HEK293T (cell line): ENCODE measurements around the gene ERICH4.

ENCODE experiments used
- CTCF ChIA-PET: fragments of 350-600 bp; formaldehyde crosslinking; extraction: SDS; loops from one replicate; lab custom pipeline; 2021; ENCODE audit warnings: antibody characterized with exemption, inconsistent platforms; lab: Yijun Ruan, JAX
- POLR2A ChIA-PET: fragments of 350-600 bp; formaldehyde crosslinking; extraction: SDS; loops from one replicate; lab custom pipeline; 2020; ENCODE audit warnings: antibody characterized with exemption, inconsistent platforms; lab: Yijun Ruan, JAX
- DNase-seq: peaks from one replicate; pipeline ENCODE4 v3.0.0; 2012; ENCODE audit warnings: mixed read lengths; ENCODE audit errors: extremely low spot score
- ARNT ChIP-seq: fragments of 450-650 bp; IDR thresholded peaks from 2 replicates; pipeline ENCODE4 v1.6.1; 2017; ENCODE audit warnings: mild to moderate bottlenecking
- BHLHE40 ChIP-seq: fragments of 450-650 bp; IDR thresholded peaks from 2 replicates; pipeline ENCODE4 v1.6.1; 2016; ENCODE audit warnings: mild to moderate bottlenecking, moderate library complexity, borderline replicate concordance
- CTBP1 ChIP-seq: fragments of 450-650 bp; IDR thresholded peaks from 2 replicates; pipeline ENCODE4 v1.6.1; 2016; ENCODE audit warnings: borderline replicate concordance
- ELF4 ChIP-seq: fragments of 450-650 bp; IDR thresholded peaks from 2 replicates; pipeline ENCODE4 v1.6.1; 2017; ENCODE audit warnings: antibody characterized with exemption
- FOXA1 ChIP-seq: fragments of 450-650 bp; IDR thresholded peaks from 2 replicates; pipeline ENCODE4 v1.6.1; 2016; ENCODE audit warnings: mild to moderate bottlenecking
- FOXK2 ChIP-seq: fragments of 450-650 bp; IDR thresholded peaks from 2 replicates; pipeline ENCODE4 v1.6.1; 2016; ENCODE audit warnings: mild to moderate bottlenecking
- FOXM1 ChIP-seq: fragments of 450-650 bp; IDR thresholded peaks from 2 replicates; pipeline ENCODE4 v1.6.1; 2017; ENCODE audit warnings: mild to moderate bottlenecking, borderline replicate concordance
- HDGF ChIP-seq: fragments of 450-650 bp; IDR thresholded peaks from 2 replicates; pipeline ENCODE4 v1.6.1; 2017; ENCODE audit warnings: antibody characterized with exemption, borderline replicate concordance
- L3MBTL2 ChIP-seq: fragments of 450-650 bp; conservative IDR thresholded peaks from 2 replicates; pipeline ENCODE4 v1.6.1; 2016; ENCODE audit warnings: mild to moderate bottlenecking
- LEF1 ChIP-seq: fragments of 450-650 bp; IDR thresholded peaks from 2 replicates; pipeline ENCODE4 v1.6.1; 2017; ENCODE audit warnings: mild to moderate bottlenecking, borderline replicate concordance
- NFRKB ChIP-seq: fragments of 450-650 bp; IDR thresholded peaks from 2 replicates; pipeline ENCODE4 v1.6.1; 2016; ENCODE audit warnings: mild to moderate bottlenecking, moderate library complexity
- PKNOX1 ChIP-seq: fragments of 450-650 bp; IDR thresholded peaks from 2 replicates; pipeline ENCODE4 v1.6.1; 2016
- SP1 ChIP-seq: fragments of 450-650 bp; IDR thresholded peaks from 2 replicates; pipeline ENCODE4 v1.6.1; 2017
- SUZ12 ChIP-seq: fragments of 450-650 bp; IDR thresholded peaks from 2 replicates; pipeline ENCODE4 v1.6.1; 2016; ENCODE audit warnings: mild to moderate bottlenecking
- TARDBP ChIP-seq: fragments of 450-650 bp; IDR thresholded peaks from 2 replicates; pipeline ENCODE4 v1.6.1; 2016
- ZNF384 ChIP-seq: fragments of 450-650 bp; IDR thresholded peaks from 2 replicates; pipeline ENCODE4 v1.6.1; 2016

ERICH4 gene

GRCh38 chr19:41411968-41412265, 31.0 kb upstream of the ERICH4 start:
- DNase-seq, result no peak
- CTCF ChIA-PET, result no interaction called here
- TF ChIP-seq FOXA1 (no peak), SUZ12 (no peak), L3MBTL2 (no peak), ZNF384 (no peak), FOXK2 (no peak), ELF4 (no peak)
- POLR2A ChIA-PET, result no interaction called here

- no peak for DNase-seq
- ChIA-PET CTCF (no interaction called here), POLR2A (no interaction called here)
- no peak for TF ChIP-seq ARNT
- TF ChIP-seq FOXM1, result no peak
- no peak for TF ChIP-seq FOXA1
- TF ChIP-seq ZNF384, result no peak
Measured at GRCh38 chr19:41412953-41413352, 30.0 kb upstream of the ERICH4 start.

- ChIA-PET POLR2A (interaction anchor here (1.0 kb wide), 1 partner anchor 25 kb away, joined by 3 read pairs; no protein-coding TSS in a partner anchor), CTCF (no interaction called here)
- DNase-seq, result no peak
- TF ChIP-seq FOXM1, result no peak
- no peak for TF ChIP-seq BHLHE40
- no peak for TF ChIP-seq SP1
- TF ChIP-seq HDGF, result no peak
- no peak for TF ChIP-seq FOXK2
- no peak for TF ChIP-seq PKNOX1
Measured at GRCh38 chr19:41413947-41414346, 29.0 kb upstream of the ERICH4 start.

GRCh38 chr19:41414461-41414860, 28.5 kb upstream of the ERICH4 start:
- TF ChIP-seq SP1 (no peak), CTBP1 (no peak), FOXK2 (no peak), TARDBP (no peak), BHLHE40 (no peak), SUZ12 (no peak), FOXA1 (no peak), HDGF (no peak), FOXM1 (no peak), L3MBTL2 (no peak), ARNT (no peak), LEF1 (no peak), ZNF384 (no peak), NFRKB (no peak), PKNOX1 (no peak), ELF4 (no peak)
- CTCF ChIA-PET, result no interaction called here
- no peak for DNase-seq
- POLR2A ChIA-PET, result interaction anchor here (1.0 to 1.2 kb wide), 2 partner anchors 13 to 25 kb away, joined by 3 read pairs; partner anchors contain the start of gene B3GNT8

- CTCF ChIA-PET, result no interaction called here
- TF ChIP-seq BHLHE40, result no peak
- TF ChIP-seq ARNT, result no peak
- TF ChIP-seq LEF1, result no peak
- no peak for TF ChIP-seq ELF4
- TF ChIP-seq TARDBP, result no peak
- TF ChIP-seq FOXM1, result no peak
- no peak for TF ChIP-seq FOXK2
- TF ChIP-seq ZNF384, result no peak
- no peak for TF ChIP-seq SUZ12
- TF ChIP-seq CTBP1, result no peak
- no peak for TF ChIP-seq NFRKB
- POLR2A ChIA-PET, result interaction anchor here (1.0 to 1.2 kb wide), 2 partner anchors 12 to 24 kb away, joined by 3 read pairs; partner anchors contain the start of gene B3GNT8
- no peak for DNase-seq
Measured at GRCh38 chr19:41415154-41415571, 27.8 kb upstream of the ERICH4 start.

GRCh38 chr19:41416194-41416674, 26.7 kb upstream of the ERICH4 start:
- POLR2A ChIA-PET, result no interaction called here
- TF ChIP-seq LEF1 (no peak), SP1 (no peak), BHLHE40 (no peak), TARDBP (no peak), CTBP1 (no peak), FOXM1 (no peak), ELF4 (no peak), L3MBTL2 (no peak), ARNT (no peak), FOXK2 (no peak), PKNOX1 (no peak), HDGF (no peak), ZNF384 (no peak), SUZ12 (no peak)
- CTCF ChIA-PET, result no interaction called here
- DNase-seq, result no peak
